AG09319 (cell line): ENCODE data around the gene UMOD.

Source experiments
- DNase-seq: peaks from one replicate; pipeline ENCODE4 v3.0.0-alpha.2; 2010; ENCODE audit warnings: low read depth; ENCODE audit errors: extremely low read depth
- TF ChIP-seq, protein P1 (sequence below): IDR thresholded peaks from 2 replicates; pipeline ENCODE4 v1.5.1; 2011; ENCODE audit warnings: low read depth, mild to moderate bottlenecking, inconsistent platforms, low read length, moderate library complexity

UMOD gene

GRCh38 chr16:20395946-20396345, 43.4 kb upstream of the UMOD start:
- DNase-seq: no peak
- TF ChIP-seq, protein P1, sequence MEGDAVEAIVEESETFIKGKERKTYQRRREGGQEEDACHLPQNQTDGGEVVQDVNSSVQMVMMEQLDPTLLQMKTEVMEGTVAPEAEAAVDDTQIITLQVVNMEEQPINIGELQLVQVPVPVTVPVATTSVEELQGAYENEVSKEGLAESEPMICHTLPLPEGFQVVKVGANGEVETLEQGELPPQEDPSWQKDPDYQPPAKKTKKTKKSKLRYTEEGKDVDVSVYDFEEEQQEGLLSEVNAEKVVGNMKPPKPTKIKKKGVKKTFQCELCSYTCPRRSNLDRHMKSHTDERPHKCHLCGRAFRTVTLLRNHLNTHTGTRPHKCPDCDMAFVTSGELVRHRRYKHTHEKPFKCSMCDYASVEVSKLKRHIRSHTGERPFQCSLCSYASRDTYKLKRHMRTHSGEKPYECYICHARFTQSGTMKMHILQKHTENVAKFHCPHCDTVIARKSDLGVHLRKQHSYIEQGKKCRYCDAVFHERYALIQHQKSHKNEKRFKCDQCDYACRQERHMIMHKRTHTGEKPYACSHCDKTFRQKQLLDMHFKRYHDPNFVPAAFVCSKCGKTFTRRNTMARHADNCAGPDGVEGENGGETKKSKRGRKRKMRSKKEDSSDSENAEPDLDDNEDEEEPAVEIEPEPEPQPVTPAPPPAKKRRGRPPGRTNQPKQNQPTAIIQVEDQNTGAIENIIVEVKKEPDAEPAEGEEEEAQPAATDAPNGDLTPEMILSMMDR: no peak

DNA sequence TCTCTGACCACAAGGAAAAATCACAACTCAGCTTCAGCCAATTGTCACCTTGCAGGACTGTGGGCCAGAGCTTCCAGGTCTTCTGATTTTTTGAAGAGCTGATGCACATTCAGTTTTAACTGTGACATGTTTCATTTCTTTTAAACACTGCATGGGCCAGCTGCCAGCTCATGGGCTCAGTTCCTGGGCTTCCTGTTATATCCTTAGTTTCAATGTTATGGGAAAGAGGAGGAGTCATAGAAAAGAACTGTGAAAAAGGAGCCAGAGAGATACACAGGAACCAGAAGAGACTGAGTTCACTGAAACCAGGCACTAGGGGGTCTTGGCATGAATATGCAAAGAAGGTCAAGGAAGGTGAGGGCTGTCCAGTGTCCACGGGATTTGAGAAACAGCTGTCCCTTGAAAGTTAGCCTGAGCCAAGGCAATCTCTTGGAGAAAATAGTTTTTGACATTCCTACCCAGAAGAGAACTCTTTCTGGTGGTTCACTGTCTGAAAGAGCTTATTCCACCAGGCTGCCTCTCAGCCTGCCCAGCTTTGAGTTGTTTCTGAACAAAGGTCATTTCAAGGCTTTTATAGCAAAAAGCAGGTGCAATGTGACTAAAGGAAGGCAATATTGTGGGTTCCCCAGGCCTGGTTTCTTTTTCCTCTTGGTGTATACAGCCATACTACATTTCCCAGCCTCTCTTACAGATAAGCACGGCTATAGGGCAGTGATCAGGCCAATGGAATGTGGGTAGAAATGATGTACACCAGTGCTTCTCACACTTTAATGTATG, 41.5 kb upstream of the UMOD start:
- DNase-seq: no peak

GRCh38 chr16:20391045-20391444, 38.5 kb upstream of the UMOD start:
- no peak for DNase-seq
- TF ChIP-seq, protein P1: no peak

More for the DNA sequence above, 41.5 kb upstream of the UMOD start:
- TF ChIP-seq, protein P1: no peak

GRCh38 chr16:20388854-20389253, 36.3 kb upstream of the UMOD start:
- TF ChIP-seq, protein P1: no peak
- DNase-seq: no peak

GRCh38 chr16:20387978-20388377, 35.5 kb upstream of the UMOD start:
- no peak for DNase-seq
- TF ChIP-seq, protein P1: no peak

DNA sequence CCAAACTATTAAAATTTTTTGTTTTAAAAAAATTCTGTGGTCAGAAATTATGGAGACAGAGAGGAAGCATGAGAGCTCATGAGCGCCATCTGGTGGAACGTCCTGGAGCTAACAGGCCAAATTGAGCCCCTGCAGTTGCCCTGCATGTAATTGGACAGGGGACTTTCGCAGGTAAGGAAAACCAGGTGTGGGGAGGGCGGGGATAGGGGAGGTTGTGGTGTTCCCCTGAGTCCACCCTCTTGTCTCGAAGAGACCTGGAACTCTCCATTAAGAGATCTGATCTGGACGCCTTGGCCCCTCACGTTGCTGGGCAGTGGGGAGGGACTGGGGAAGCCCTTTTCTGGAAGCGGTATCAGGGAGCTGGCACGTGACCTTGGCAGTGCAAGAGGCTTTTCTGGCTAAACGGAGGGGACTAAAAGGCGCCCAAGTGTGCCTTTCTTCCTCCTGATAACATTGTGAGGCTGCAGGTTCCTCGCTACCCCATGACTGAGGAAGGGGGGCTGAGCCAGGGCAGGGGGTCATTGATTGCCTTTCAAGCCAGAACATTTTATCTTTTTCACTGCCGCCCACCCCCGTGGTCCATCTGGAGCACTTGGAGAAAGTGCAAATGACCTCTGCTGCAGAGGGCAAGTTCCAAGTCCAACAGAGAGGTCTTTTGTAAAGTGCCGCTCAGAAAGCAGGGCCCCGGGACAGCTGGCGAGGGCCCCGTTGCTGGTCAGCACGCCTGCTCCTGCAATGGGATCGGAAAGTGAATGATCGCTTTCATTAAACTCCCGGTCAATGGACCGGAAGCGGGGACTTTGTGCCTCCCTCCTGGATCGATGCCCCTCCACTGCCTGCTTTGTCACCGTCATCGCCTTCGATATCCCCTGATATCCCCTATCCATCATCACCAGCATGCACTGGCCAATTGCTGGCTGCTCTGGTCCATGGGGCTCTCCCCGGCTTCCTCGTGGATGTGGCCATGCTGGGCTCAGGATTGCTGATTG, 33.6 kb upstream of the UMOD start:
- peak; percentile 3 for DNase-seq
- TF ChIP-seq, protein P1: peak; percentile 81
